Cardiac muscle cell (in vitro differentiated cells and primary cell): ENCODE measurements around the gene IFRD2. TPM values are rescaled to one million over a fixed set of nuclear protein-coding genes. Genes with fewer than 3 reads are reported as not detected.

ENCODE experiments used
- DNase-seq, 2 donors: peaks; one replicate each; pipeline versions ENCODE4 v3.0.0 to v3.0.0-alpha.2; 2010 to 2017; ENCODE audit warnings: low read depth in 1 of 2, low spot score in 1 of 2
- H3K27ac ChIP-seq: fragments of 200-600 bp; sonication (generic); 2 replicates; pipeline ENCODE4 v1.5.1; 2016
- H3K27me3 ChIP-seq: fragments of 200-600 bp; sonication (generic); 2 replicates; pipeline ENCODE4 v1.6.0; 2016; ENCODE audit warnings: control low read depth
- H3K36me3 ChIP-seq: fragments of 200-600 bp; sonication (generic); 2 replicates; pipeline ENCODE4 v1.5.1; 2016; ENCODE audit warnings: control low read depth
- H3K4me1 ChIP-seq: fragments of 200-600 bp; sonication (generic); 2 replicates; pipeline ENCODE4 v1.8.1; 2017; ENCODE audit warnings: low read depth, mild to moderate bottlenecking, mixed run types
- H3K4me3 ChIP-seq: fragments of 200-600 bp; sonication (generic); 2 replicates; pipeline ENCODE4 v1.5.1; 2016; ENCODE audit warnings: mild to moderate bottlenecking
- H3K9me3 ChIP-seq: fragments of 200-600 bp; sonication (generic); 2 replicates; pipeline ENCODE4 v1.5.1; 2017; ENCODE audit warnings: low read depth, mild to moderate bottlenecking, control low read depth
- polyA plus RNA-seq: library from polyadenylated mRNA; unstranded; fragments of >200 nt; fragmentation: Nextera tagmentation; extraction: Ambion mirVana; gene quantifications from 2 replicates; pipeline ENCODE4 v1.2.1, GENCODE V29; 2016
- total RNA-seq: library from RNA; depleted of rRNA; stranded (reverse); fragments of >200 nt; gene quantifications from 2 replicates; pipeline ENCODE4 v1.2.3, GENCODE V29; 2016
- TF ChIP-seq, protein P1 (sequence below): IDR thresholded peaks from 2 replicates; pipeline ENCODE4 v1.5.1; 2012; ENCODE audit warnings: low read depth, mild to moderate bottlenecking, low read length

Gene IFRD2
- total and polyA plus RNA-seq, 2 experiments from 2014 or later = 61.0 to 110 TPM

DNA sequence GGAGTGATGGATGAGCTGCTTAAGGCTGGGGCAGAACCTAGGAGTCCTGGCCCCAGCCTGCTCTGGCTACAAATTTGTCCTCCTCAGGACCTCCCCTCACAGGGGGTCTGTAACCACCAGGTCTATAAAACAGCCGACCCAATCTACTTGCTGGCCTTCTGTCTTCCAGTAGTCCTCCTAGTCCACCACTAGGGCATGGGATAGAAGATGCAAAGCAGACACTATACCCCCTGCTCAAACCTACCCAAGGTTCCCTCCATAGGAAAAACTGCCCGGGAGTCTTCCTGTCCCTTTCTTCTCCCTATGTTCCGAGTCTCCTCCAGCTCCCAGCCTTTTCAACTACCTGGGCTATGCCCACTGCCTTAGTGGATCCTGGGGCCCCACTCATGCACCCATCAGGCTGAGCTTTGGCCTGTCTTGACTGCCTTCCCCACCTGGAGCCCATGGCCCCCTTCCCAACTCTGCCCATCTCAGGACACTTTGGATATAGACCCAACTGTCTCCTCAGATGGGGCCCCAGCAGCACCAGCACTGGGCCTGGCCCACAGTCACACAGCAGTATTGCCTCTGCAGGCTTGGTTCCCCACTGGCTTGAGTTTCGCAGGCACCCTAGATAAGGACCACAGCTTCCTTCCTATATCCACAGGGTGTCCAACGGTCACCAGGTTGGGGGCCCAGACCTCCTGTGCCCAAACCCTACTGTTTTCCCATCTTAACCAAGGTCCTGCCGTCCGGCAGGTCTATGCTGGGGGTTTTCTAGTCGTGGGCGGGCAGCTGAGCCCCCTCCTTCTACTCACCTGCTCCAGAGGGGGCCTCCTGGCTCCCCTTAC lies 5.9 kb upstream of the IFRD2 start:
- no peaks in the 10 kb centered on the region for H3K9me3 ChIP-seq
- DNase-seq = no peak
- H3K27ac ChIP-seq = no peak overlapping the region
- H3K36me3 ChIP-seq = no peaks in the 10 kb centered on the region
- H3K4me1 ChIP-seq = peaks cover 10% of the 10 kb centered on the region
- H3K27me3 ChIP-seq = no peaks in the 10 kb centered on the region
- TF ChIP-seq, protein P1, sequence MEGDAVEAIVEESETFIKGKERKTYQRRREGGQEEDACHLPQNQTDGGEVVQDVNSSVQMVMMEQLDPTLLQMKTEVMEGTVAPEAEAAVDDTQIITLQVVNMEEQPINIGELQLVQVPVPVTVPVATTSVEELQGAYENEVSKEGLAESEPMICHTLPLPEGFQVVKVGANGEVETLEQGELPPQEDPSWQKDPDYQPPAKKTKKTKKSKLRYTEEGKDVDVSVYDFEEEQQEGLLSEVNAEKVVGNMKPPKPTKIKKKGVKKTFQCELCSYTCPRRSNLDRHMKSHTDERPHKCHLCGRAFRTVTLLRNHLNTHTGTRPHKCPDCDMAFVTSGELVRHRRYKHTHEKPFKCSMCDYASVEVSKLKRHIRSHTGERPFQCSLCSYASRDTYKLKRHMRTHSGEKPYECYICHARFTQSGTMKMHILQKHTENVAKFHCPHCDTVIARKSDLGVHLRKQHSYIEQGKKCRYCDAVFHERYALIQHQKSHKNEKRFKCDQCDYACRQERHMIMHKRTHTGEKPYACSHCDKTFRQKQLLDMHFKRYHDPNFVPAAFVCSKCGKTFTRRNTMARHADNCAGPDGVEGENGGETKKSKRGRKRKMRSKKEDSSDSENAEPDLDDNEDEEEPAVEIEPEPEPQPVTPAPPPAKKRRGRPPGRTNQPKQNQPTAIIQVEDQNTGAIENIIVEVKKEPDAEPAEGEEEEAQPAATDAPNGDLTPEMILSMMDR = no peak
- peak overlapping the region; percentile 54 for H3K4me3 ChIP-seq

- no peak overlapping the region for H3K27ac ChIP-seq
- H3K27me3 ChIP-seq = no peaks in the 10 kb centered on the region
- TF ChIP-seq, protein P1 = no peak
- H3K36me3 ChIP-seq = no peaks in the 10 kb centered on the region
- H3K4me3 ChIP-seq = no peak overlapping the region
- DNase-seq = no peak
- H3K4me1 ChIP-seq = peaks cover 7% of the 10 kb centered on the region
- no peaks in the 10 kb centered on the region for H3K9me3 ChIP-seq
These were observed 5.2 kb upstream of the IFRD2 start for GRCh38 chr3:50297384-50297775.

GRCh38 chr3:50296721-50297383 lies 4.6 kb upstream of the IFRD2 start:
- TF ChIP-seq, protein P1 = no peak
- Histone ChIP-seq H3K36me3 (no peaks in the 10 kb centered on the region), H3K27ac (no peak overlapping the region), H3K9me3 (no peaks in the 10 kb centered on the region), H3K4me3 (no peak overlapping the region), H3K4me1 (peaks cover 7% of the 10 kb centered on the region), H3K27me3 (no peaks in the 10 kb centered on the region)
- DNase-seq = no peak

DNA sequence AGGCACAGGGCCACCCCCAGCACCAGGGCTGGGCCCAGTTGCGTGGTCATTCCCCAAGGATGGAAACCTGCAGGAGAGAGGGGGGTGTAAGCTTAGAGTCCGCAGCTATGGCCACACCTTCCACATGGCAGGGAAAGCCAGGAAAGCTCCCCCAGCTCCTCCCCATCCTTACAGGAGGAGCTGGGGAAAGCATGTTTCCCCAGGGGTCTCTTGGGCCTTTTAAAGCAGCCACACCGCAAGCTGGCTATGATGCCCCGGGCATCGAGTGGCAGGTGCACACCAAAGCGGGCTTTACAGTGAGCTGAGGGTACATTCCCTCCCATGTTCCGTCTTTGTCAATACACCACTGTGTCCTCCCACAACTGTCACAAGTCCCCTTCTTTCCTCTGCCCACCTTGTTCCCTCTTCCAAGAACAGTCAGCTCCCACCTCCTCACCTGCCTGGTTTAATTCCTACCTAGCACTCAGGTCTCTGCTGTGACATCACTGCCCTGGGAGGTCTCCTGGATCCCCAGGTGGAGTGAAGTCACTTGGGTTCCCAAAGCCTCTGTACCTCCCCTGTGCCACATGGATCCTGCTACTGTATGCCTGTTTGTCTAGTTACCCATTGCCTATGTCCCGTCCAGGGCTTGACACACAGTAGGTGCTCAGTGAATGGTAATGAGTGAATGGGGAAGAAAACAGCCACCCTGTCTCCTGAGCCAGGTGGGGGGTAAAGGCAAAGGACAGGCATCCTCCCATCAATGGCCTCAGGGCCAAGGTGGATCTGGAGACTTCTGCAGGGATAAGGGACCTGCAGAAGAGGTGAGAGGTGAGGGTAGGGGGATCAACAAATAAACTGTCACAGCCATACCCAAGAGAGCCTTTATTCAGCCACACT lies 3.6 kb upstream of the IFRD2 start:
- H3K4me1 ChIP-seq = peaks cover 10% of the 10 kb centered on the region
- H3K4me3 ChIP-seq = no peak overlapping the region
- H3K27me3 ChIP-seq = no peaks in the 10 kb centered on the region
- no peak for DNase-seq
- H3K36me3 ChIP-seq = no peaks in the 10 kb centered on the region
- TF ChIP-seq, protein P1 = no peak
- no peaks in the 10 kb centered on the region for H3K9me3 ChIP-seq
- no peak overlapping the region for H3K27ac ChIP-seq
